Measurements from ENCODE around the gene IQGAP2. TPM values are rescaled to one million over a fixed set of nuclear protein-coding genes. Genes with fewer than 3 reads are reported as not detected.

Gene IQGAP2
- total RNA-seq, 1 experiment from 2014 or later: 13.4 TPM

- CTCF ChIA-PET: no interaction called here
- no peak overlapping the region for H3K27ac Mint-ChIP-seq (ENCODE audit: unreplicated experiment)
- intact Hi-C loops (cut with micrococcal nuclease; ENCODE audit: unreplicated experiment): no loop called here
- TF ChIP-seq CTCF (IDR thresholded peaks at IDR 0.05; ENCODE audit: unreplicated experiment): no peak
- no peaks in the 10 kb centered on the region for H3K27me3 Mint-ChIP-seq (ENCODE audit: unreplicated experiment)
- H3K9me3 Mint-ChIP-seq (ENCODE audit: low read depth, unreplicated experiment): no peaks in the 10 kb centered on the region
- BruUV-seq (replicated peaks): no TSS peak
- H3K4me3 Mint-ChIP-seq (ENCODE audit: low read depth, unreplicated experiment): no peak overlapping the region
- H3K4me1 Mint-ChIP-seq (ENCODE audit: low read depth, unreplicated experiment): no peaks in the 10 kb centered on the region
- DNase-seq: no peak
- no peaks in the 10 kb centered on the region for H3K36me3 Mint-ChIP-seq (ENCODE audit: insufficient read depth, unreplicated experiment)
Observed at GRCh38 chr5:76503929-76504328, 100.8 kb downstream of the IQGAP2 start.

GRCh38 chr5:76504901-76505564 is 101.9 kb downstream of the IQGAP2 start:
- H3K36me3 Mint-ChIP-seq (ENCODE audit: insufficient read depth, unreplicated experiment): no peaks in the 10 kb centered on the region
- no peaks in the 10 kb centered on the region for H3K27me3 Mint-ChIP-seq (ENCODE audit: unreplicated experiment)
- no peak for TF ChIP-seq CTCF (IDR thresholded peaks at IDR 0.05; ENCODE audit: unreplicated experiment)
- no TSS peak for BruUV-seq (replicated peaks)
- CTCF ChIA-PET: no interaction called here
- no peak overlapping the region for H3K4me3 Mint-ChIP-seq (ENCODE audit: low read depth, unreplicated experiment)
- H3K4me1 Mint-ChIP-seq (ENCODE audit: low read depth, unreplicated experiment): no peaks in the 10 kb centered on the region
- DNase-seq: no peak
- H3K9me3 Mint-ChIP-seq (ENCODE audit: low read depth, unreplicated experiment): no peaks in the 10 kb centered on the region
- intact Hi-C loops (cut with micrococcal nuclease; ENCODE audit: unreplicated experiment): no loop called here
- H3K27ac Mint-ChIP-seq (ENCODE audit: unreplicated experiment): no peak overlapping the region

GRCh38 chr5:76513476-76513875 is 110.4 kb downstream of the IQGAP2 start:
- Mint-ChIP-seq H3K36me3 (ENCODE audit: insufficient read depth, unreplicated experiment) (no peaks in the 10 kb centered on the region), H3K4me1 (ENCODE audit: low read depth, unreplicated experiment) (no peaks in the 10 kb centered on the region), H3K9me3 (ENCODE audit: low read depth, unreplicated experiment) (no peaks in the 10 kb centered on the region), H3K27ac (ENCODE audit: unreplicated experiment) (no peak overlapping the region), H3K27me3 (ENCODE audit: unreplicated experiment) (peaks cover 17% of the 10 kb centered on the region), H3K4me3 (ENCODE audit: low read depth, unreplicated experiment) (no peak overlapping the region)
- CTCF ChIA-PET: no interaction called here
- DNase-seq: no peak
- intact Hi-C loops (cut with micrococcal nuclease; ENCODE audit: unreplicated experiment): no loop called here
- no peak for TF ChIP-seq CTCF (IDR thresholded peaks at IDR 0.05; ENCODE audit: unreplicated experiment)
- no TSS peak for BruUV-seq (replicated peaks)

- DNase-seq: no peak
- intact Hi-C loops (cut with micrococcal nuclease; ENCODE audit: unreplicated experiment): no loop called here
- Mint-ChIP-seq H3K27me3 (ENCODE audit: unreplicated experiment) (peaks cover 17% of the 10 kb centered on the region), H3K9me3 (ENCODE audit: low read depth, unreplicated experiment) (no peaks in the 10 kb centered on the region), H3K27ac (ENCODE audit: unreplicated experiment) (no peak overlapping the region), H3K4me1 (ENCODE audit: low read depth, unreplicated experiment) (no peaks in the 10 kb centered on the region), H3K4me3 (ENCODE audit: low read depth, unreplicated experiment) (no peak overlapping the region), H3K36me3 (ENCODE audit: insufficient read depth, unreplicated experiment) (no peaks in the 10 kb centered on the region)
- CTCF ChIA-PET: interaction anchor here (0.6 kb wide), 1 partner anchor 1194 kb away, joined by 5 read pairs; no protein-coding TSS in a partner anchor
- no peak for TF ChIP-seq CTCF (IDR thresholded peaks at IDR 0.05; ENCODE audit: unreplicated experiment)
- BruUV-seq (replicated peaks): no TSS peak
Observed at GRCh38 chr5:76514292-76514691, 111.2 kb downstream of the IQGAP2 start.

All from Calu3 (cell line).